Tibial nerve (tissue), 4 donors: ENCODE data around the gene SLC38A10.

ENCODE experiments used
- CTCF ChIP-seq, 5 experiments: fragments of 200-600 bp in 3 of 5; fragments of 450-650 bp in 2 of 5; sonication (generic) in 3 of 5; IDR thresholded peaks; one replicate each; pipeline ENCODE4 v1.5.1; 2016 to 2019; ENCODE audit warnings: antibody characterized with exemption in 5 of 5, mild to moderate bottlenecking in 3 of 5, moderate library complexity in 2 of 5
- EP300 ChIP-seq, 2 donors: sonication (generic); formaldehyde crosslinking; IDR thresholded peaks; one replicate each; pipeline ENCODE4 v1.6.1; 2017; ENCODE audit warnings: antibody characterized with exemption in 2 of 2, mild to moderate bottlenecking in 1 of 2

DNA sequence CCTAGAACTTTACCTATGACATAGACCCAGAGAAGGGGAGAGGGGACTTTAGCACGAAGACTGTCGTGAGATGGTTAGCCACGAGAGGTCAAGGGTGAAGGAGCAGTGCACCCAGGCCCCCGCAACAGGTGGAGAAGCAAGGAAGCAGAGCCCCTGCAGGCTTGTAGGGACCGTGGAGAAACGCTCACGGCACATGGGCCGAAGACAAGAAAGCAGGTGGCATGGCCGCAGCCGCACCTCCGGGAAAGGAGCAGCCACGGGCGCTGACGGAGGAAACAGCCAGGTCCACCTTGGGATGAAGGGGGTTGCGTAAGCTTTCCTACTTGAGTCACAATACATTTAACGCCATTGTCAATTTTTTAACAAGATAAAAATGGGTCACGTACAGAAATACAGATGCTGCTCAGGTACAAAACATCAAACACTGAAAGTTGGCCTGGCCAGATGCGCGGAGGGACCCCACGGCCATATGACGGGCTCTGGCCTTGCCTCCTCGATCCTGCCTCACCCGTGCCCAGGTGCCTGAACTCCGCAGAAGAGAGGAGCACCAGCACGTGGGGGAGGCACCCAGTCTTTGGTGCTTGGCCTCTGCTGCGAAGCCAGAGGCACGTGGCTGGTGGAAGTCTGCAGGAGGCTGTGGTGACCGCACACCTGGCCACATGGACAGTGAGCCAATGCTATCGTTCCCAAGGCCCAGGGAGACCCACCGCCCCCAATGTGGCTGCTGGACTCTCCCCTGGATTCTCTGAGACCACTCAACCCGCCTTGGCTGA lies 21.2 kb downstream of the SLC38A10 start:
- TF ChIP-seq CTCF (IDR thresholded peaks at IDR 0.05), result no peak
- no peak for TF ChIP-seq EP300 (IDR thresholded peaks at IDR 0.05)
